ENCODE results near the gene ELK4. TPM values are rescaled to one million over a fixed set of nuclear protein-coding genes. Genes with fewer than 3 reads are reported as not detected.

Gene ELK4
- total RNA-seq, 1 experiment from 2014 or later = 122 TPM

GRCh38 chr1:205572421-205572820 is 59.4 kb downstream of the ELK4 start:
- intact Hi-C loops (cut with micrococcal nuclease; ENCODE audit: unreplicated experiment) = no loop called here
- peaks cover 61% of the 10 kb centered on the region for H3K27me3 Mint-ChIP-seq (ENCODE audit: unreplicated experiment)
- no TSS peak for BruUV-seq (replicated peaks)
- H3K4me1 Mint-ChIP-seq (ENCODE audit: low read depth, unreplicated experiment) = peaks cover 36% of the 10 kb centered on the region
- CTCF ChIA-PET = no interaction called here
- no peak overlapping the region for H3K4me3 Mint-ChIP-seq (ENCODE audit: low read depth, unreplicated experiment)
- H3K9me3 Mint-ChIP-seq (ENCODE audit: low read depth, unreplicated experiment) = no peaks in the 10 kb centered on the region
- H3K36me3 Mint-ChIP-seq (ENCODE audit: insufficient read depth, unreplicated experiment) = no peaks in the 10 kb centered on the region
- DNase-seq = no peak
- TF ChIP-seq CTCF (IDR thresholded peaks at IDR 0.05; ENCODE audit: unreplicated experiment) = no peak
- H3K27ac Mint-ChIP-seq (ENCODE audit: unreplicated experiment) = no peak overlapping the region

GRCh38 chr1:205571747-205572146 is 60.1 kb downstream of the ELK4 start:
- peaks cover 63% of the 10 kb centered on the region for H3K27me3 Mint-ChIP-seq (ENCODE audit: unreplicated experiment)
- H3K4me3 Mint-ChIP-seq (ENCODE audit: low read depth, unreplicated experiment) = no peak overlapping the region
- CTCF ChIA-PET = interaction anchor here (0.8 kb wide), 1 partner anchor 10 kb away, joined by 4 read pairs; no protein-coding TSS in a partner anchor
- H3K27ac Mint-ChIP-seq (ENCODE audit: unreplicated experiment) = no peak overlapping the region
- intact Hi-C loops (cut with micrococcal nuclease; ENCODE audit: unreplicated experiment) = no loop called here
- H3K9me3 Mint-ChIP-seq (ENCODE audit: low read depth, unreplicated experiment) = no peaks in the 10 kb centered on the region
- peaks cover 29% of the 10 kb centered on the region for H3K4me1 Mint-ChIP-seq (ENCODE audit: low read depth, unreplicated experiment)
- no peaks in the 10 kb centered on the region for H3K36me3 Mint-ChIP-seq (ENCODE audit: insufficient read depth, unreplicated experiment)
- BruUV-seq (replicated peaks) = no TSS peak
- no peak for DNase-seq
- no peak for TF ChIP-seq CTCF (IDR thresholded peaks at IDR 0.05; ENCODE audit: unreplicated experiment)

- CTCF ChIA-PET = interaction anchor here (0.8 to 0.9 kb wide), 2 partner anchors 10 to 34 kb away, joined by 4 read pairs; no protein-coding TSS in a partner anchor
- no TSS peak for BruUV-seq (replicated peaks)
These were observed 60.8 kb downstream of the ELK4 start for GRCh38 chr1:205570796-205571537.

GRCh38 chr1:205570173-205570501 is 61.7 kb downstream of the ELK4 start:
- Mint-ChIP-seq H3K4me3 (ENCODE audit: low read depth, unreplicated experiment) (no peak overlapping the region), H3K27ac (ENCODE audit: unreplicated experiment) (no peak overlapping the region)

More at GRCh38 chr1:205570796-205571537, 60.8 kb downstream of the ELK4 start:
- no peak overlapping the region for H3K4me3 Mint-ChIP-seq (ENCODE audit: low read depth, unreplicated experiment)
- no peak overlapping the region for H3K27ac Mint-ChIP-seq (ENCODE audit: unreplicated experiment)
- TF ChIP-seq CTCF (IDR thresholded peaks at IDR 0.05; ENCODE audit: unreplicated experiment) = no peak
- intact Hi-C loops (cut with micrococcal nuclease; ENCODE audit: unreplicated experiment) = no loop called here
- no peak for DNase-seq
- H3K9me3 Mint-ChIP-seq (ENCODE audit: low read depth, unreplicated experiment) = no peaks in the 10 kb centered on the region
- H3K27me3 Mint-ChIP-seq (ENCODE audit: unreplicated experiment) = peaks cover 71% of the 10 kb centered on the region
- H3K4me1 Mint-ChIP-seq (ENCODE audit: low read depth, unreplicated experiment) = peaks cover 28% of the 10 kb centered on the region
- no peaks in the 10 kb centered on the region for H3K36me3 Mint-ChIP-seq (ENCODE audit: insufficient read depth, unreplicated experiment)

More at GRCh38 chr1:205570173-205570501, 61.7 kb downstream of the ELK4 start:
- Mint-ChIP-seq H3K27me3 (ENCODE audit: unreplicated experiment) (peaks cover 78% of the 10 kb centered on the region), H3K36me3 (ENCODE audit: insufficient read depth, unreplicated experiment) (no peaks in the 10 kb centered on the region), H3K9me3 (ENCODE audit: low read depth, unreplicated experiment) (no peaks in the 10 kb centered on the region), H3K4me1 (ENCODE audit: low read depth, unreplicated experiment) (peaks cover 22% of the 10 kb centered on the region)
- no TSS peak for BruUV-seq (replicated peaks)
- DNase-seq = no peak
- intact Hi-C loops (cut with micrococcal nuclease; ENCODE audit: unreplicated experiment) = no loop called here
- TF ChIP-seq CTCF (IDR thresholded peaks at IDR 0.05; ENCODE audit: unreplicated experiment) = no peak
- CTCF ChIA-PET = interaction anchor here (0.9 to 1.6 kb wide), 2 partner anchors 21 to 33 kb away, joined by 4 to 11 read pairs; no protein-coding TSS in a partner anchor
